OCI-LY3 (cell line): ENCODE measurements around the gene EPAS1.

ENCODE experiments used
- H2AFZ ChIP-seq: fragments of 200-600, 300-600 bp; shearing (Covaris generic); 2 replicates; pipeline ENCODE4 v1.6.0; 2014; ENCODE audit warnings: antibody characterized with exemption, low read depth, low read length
- H3K27ac ChIP-seq: fragments of 200-600, 300-600 bp; sonication (generic); 2 replicates; pipeline ENCODE4 v1.5.1; 2014; ENCODE audit warnings: mild to moderate bottlenecking, low read length, moderate library complexity, mixed read lengths
- H3K27me3 ChIP-seq: fragments of 200-600, 300-600 bp; sonication (generic); 2 replicates; pipeline ENCODE4 v1.6.1; 2014; ENCODE audit warnings: low read depth, low read length, mixed read lengths
- H3K36me3 ChIP-seq: fragments of 200-600, 300-600 bp; sonication (generic); replicated peaks from 2 replicates; pipeline ENCODE3; 2014; ENCODE audit warnings: low read depth, low read length, mixed read lengths
- H3K4me1 ChIP-seq: fragments of 300-600, 200-600 bp; sonication (generic); 2 replicates; pipeline ENCODE4 v1.6.1; 2014; ENCODE audit warnings: low read length, mixed read lengths
- H3K4me2 ChIP-seq: fragments of 200-600, 300-600 bp; sonication (generic); 2 replicates; pipeline ENCODE4 v1.6.1; 2014; ENCODE audit warnings: low read length, mixed read lengths
- H3K4me3 ChIP-seq: fragments of 300-600, 200-600 bp; sonication (generic); 2 replicates; pipeline ENCODE4 v1.5.1; 2014; ENCODE audit warnings: antibody characterized with exemption, mild to moderate bottlenecking, low read length, moderate library complexity
- H3K79me2 ChIP-seq: fragments of 300-600, 200-600 bp; shearing (Covaris generic); 2 replicates; pipeline ENCODE4 v1.6.1; 2014; ENCODE audit warnings: mild to moderate bottlenecking, low read length, mixed read lengths
- H3K9ac ChIP-seq: fragments of 300-600, 200-600 bp; shearing (Covaris generic); 2 replicates; pipeline ENCODE4 v1.6.0; 2014; ENCODE audit warnings: mild to moderate bottlenecking, low read length, moderate library complexity
- H3K9me3 ChIP-seq: fragments of 200-600, 300-600 bp; shearing (Covaris generic); 2 replicates; pipeline ENCODE4 v1.6.1; 2014; ENCODE audit warnings: low read length, mixed read lengths; ENCODE audit not compliant: insufficient read depth
- H4K20me1 ChIP-seq: fragments of 200-600, 300-600 bp; sonication (generic); 2 replicates; pipeline ENCODE4 v1.6.1; 2016; ENCODE audit warnings: low read length, mixed read lengths; ENCODE audit not compliant: insufficient read depth
- CTCF ChIP-seq: fragments of 200-600, 300-600 bp; sonication (generic); IDR thresholded peaks from 2 replicates; pipeline ENCODE4 v1.5.1; 2014; ENCODE audit warnings: antibody characterized with exemption, low read length, low read depth
- EZH2phosphoT487 ChIP-seq: fragments of 200-600 bp; shearing (Covaris generic); IDR thresholded peaks from 2 replicates; pipeline ENCODE4 v1.6.1; 2018; ENCODE audit warnings: antibody characterized with exemption, mixed run types, low read depth

EPAS1 gene

DNA sequence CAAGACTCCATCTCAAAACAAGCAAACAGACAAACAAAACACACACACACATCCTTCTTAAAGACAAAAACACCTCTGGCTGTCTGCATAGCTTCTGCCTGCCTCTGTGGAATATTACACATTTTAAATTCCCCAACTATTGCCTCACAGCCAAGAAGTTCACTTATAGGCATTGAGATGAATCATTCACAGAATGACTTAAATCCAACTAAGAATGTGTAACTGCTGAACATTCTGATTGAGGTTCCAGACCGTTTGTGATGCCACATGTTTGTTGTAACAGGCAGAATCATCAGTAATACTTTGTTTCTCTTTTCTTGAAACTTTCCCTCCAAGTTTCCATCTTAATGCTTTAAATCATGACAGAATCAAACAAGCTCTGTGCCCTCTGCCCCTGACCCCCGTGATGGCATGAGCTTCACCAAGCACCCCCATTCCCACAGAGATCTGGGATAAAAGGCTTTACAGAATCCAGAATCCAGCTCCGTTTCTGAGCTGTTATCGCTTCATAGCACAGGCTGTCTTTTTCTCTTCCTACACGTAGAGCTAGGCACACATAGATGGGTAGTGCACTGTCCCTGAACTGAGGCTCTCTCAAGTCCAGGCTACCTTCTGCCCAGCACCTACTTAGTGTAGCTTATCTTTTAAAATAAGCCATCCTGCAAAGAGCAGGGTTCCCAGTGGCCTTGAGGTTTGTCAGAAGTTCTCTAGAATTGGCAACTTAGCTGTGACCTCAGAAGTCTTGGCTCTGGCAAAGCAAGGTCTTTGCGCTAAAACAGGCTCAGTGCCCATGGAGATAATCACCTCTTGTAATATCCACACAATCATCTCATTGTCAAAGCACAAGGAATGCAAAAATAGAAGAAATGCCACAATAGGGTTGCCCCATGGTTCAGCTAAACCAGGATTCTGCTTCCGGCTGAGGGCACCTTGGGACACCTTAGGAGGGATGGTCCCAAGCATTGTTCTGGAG is 32.9 kb downstream of the EPAS1 start:
- Histone ChIP-seq H3K9me3 (no peaks in the 10 kb centered on the region), H3K27ac (no peak overlapping the region), H3K4me3 (no peak overlapping the region), H3K9ac (no peak overlapping the region), H3K4me2 (no peak overlapping the region), H3K27me3 (peaks cover 31% of the 10 kb centered on the region), H3K36me3 (no peaks in the 10 kb centered on the region), H4K20me1 (no peaks in the 10 kb centered on the region), H2AFZ (no peak overlapping the region), H3K79me2 (no peaks in the 10 kb centered on the region), H3K4me1 (peaks cover 12% of the 10 kb centered on the region)
- no peak for TF ChIP-seq CTCF
- TF ChIP-seq EZH2phosphoT487 = no peak

DNA sequence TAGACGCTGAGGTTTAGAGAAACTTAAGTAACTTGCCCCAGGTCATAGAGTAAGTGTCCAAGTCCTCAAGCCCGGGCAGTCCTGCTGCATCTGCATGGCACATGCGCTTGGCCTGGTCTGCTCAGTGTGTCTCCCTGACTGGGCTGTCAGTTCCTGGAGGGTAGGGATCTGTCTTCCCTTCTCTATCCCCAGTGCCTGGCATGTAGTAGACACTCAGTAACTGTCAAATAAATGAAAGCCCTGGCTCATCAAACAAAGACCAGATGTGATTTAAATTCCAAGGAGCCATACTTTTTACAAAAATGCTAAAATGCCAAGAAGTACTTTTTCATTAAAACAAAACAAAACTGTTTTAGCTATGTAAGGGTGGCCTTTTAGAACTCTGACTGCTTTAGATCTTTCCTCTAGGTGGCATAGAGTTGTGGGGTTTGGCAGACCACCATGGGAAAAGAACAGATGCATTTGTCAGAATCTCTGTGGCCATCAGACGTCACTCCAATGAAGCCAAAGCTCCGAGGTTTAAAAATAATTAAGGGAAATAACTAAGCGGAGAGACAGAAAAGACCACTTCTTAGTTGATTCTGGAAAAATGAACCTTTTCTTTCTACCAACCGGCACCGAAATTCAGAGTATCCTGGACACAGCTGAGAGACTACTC is 34.0 kb downstream of the EPAS1 start:
- no peaks in the 10 kb centered on the region for H3K9me3 ChIP-seq
- H3K79me2 ChIP-seq = no peaks in the 10 kb centered on the region
- H2AFZ ChIP-seq = no peak overlapping the region
- no peak overlapping the region for H3K9ac ChIP-seq
- H3K36me3 ChIP-seq = no peaks in the 10 kb centered on the region
- peaks cover 37% of the 10 kb centered on the region for H3K27me3 ChIP-seq
- TF ChIP-seq EZH2phosphoT487 = no peak
- TF ChIP-seq CTCF = no peak
- H3K4me1 ChIP-seq = peaks cover 12% of the 10 kb centered on the region
- no peaks in the 10 kb centered on the region for H4K20me1 ChIP-seq
- peak overlapping the region; percentile 18; the same call in 1 of the 2 replicates for H3K4me2 ChIP-seq
- no peak overlapping the region for H3K27ac ChIP-seq
- no peak overlapping the region for H3K4me3 ChIP-seq

GRCh38 chr2:46332686-46333281 is 35.6 kb downstream of the EPAS1 start:
- H3K4me3 ChIP-seq = no peak overlapping the region
- H3K4me2 ChIP-seq = no peak overlapping the region
- H3K27ac ChIP-seq = no peak overlapping the region
- H3K4me1 ChIP-seq = peaks cover 6% of the 10 kb centered on the region
- peaks cover 51% of the 10 kb centered on the region for H3K27me3 ChIP-seq
- no peak for TF ChIP-seq EZH2phosphoT487
- no peak for TF ChIP-seq CTCF
- H3K79me2 ChIP-seq = no peaks in the 10 kb centered on the region
- H3K9me3 ChIP-seq = no peaks in the 10 kb centered on the region
- no peaks in the 10 kb centered on the region for H3K36me3 ChIP-seq
- no peaks in the 10 kb centered on the region for H4K20me1 ChIP-seq
- H3K9ac ChIP-seq = no peak overlapping the region
- H2AFZ ChIP-seq = no peak overlapping the region

- H3K9me3 ChIP-seq = no peaks in the 10 kb centered on the region
- H4K20me1 ChIP-seq = no peaks in the 10 kb centered on the region
- H3K4me1 ChIP-seq = peaks cover 6% of the 10 kb centered on the region
- H2AFZ ChIP-seq = no peak overlapping the region
- no peaks in the 10 kb centered on the region for H3K36me3 ChIP-seq
- no peak overlapping the region for H3K4me3 ChIP-seq
- no peaks in the 10 kb centered on the region for H3K79me2 ChIP-seq
- H3K27me3 ChIP-seq = peaks cover 63% of the 10 kb centered on the region
- H3K4me2 ChIP-seq = no peak overlapping the region
- no peak for TF ChIP-seq EZH2phosphoT487
- TF ChIP-seq CTCF = no peak
- no peak overlapping the region for H3K9ac ChIP-seq
- H3K27ac ChIP-seq = no peak overlapping the region
Measured at GRCh38 chr2:46333912-46334311, 36.7 kb downstream of the EPAS1 start.
